Measurements from ENCODE around the gene DDO. TPM values are rescaled to one million over a fixed set of nuclear protein-coding genes. Genes with fewer than 3 reads are reported as not detected.

DDO gene
- total and polyA plus RNA-seq, 9 of the 15 experiments (the other 6 are each of a cell fraction or from before 2014, with no cell fraction given), result not detected

DNA sequence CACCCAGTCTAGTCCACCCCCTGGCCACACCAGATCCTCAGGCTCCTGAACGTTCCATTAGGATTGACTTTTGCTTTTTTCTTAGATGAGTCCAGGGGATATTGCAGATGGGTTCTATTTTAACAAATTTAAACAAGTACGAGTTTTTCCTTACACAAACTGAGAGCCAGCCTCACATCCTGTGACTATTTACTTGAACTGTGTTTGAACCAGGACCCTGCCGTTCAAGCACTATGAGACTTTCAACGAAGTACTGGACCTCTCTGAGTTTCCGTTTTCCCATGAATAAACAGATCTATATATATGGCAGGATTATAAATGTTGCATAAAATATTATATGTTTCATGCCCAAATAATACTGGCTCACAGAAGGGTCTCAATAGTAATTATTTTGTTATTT, 55.8 kb downstream of the DDO start (continued):
- TF ChIP-seq, protein P1, sequence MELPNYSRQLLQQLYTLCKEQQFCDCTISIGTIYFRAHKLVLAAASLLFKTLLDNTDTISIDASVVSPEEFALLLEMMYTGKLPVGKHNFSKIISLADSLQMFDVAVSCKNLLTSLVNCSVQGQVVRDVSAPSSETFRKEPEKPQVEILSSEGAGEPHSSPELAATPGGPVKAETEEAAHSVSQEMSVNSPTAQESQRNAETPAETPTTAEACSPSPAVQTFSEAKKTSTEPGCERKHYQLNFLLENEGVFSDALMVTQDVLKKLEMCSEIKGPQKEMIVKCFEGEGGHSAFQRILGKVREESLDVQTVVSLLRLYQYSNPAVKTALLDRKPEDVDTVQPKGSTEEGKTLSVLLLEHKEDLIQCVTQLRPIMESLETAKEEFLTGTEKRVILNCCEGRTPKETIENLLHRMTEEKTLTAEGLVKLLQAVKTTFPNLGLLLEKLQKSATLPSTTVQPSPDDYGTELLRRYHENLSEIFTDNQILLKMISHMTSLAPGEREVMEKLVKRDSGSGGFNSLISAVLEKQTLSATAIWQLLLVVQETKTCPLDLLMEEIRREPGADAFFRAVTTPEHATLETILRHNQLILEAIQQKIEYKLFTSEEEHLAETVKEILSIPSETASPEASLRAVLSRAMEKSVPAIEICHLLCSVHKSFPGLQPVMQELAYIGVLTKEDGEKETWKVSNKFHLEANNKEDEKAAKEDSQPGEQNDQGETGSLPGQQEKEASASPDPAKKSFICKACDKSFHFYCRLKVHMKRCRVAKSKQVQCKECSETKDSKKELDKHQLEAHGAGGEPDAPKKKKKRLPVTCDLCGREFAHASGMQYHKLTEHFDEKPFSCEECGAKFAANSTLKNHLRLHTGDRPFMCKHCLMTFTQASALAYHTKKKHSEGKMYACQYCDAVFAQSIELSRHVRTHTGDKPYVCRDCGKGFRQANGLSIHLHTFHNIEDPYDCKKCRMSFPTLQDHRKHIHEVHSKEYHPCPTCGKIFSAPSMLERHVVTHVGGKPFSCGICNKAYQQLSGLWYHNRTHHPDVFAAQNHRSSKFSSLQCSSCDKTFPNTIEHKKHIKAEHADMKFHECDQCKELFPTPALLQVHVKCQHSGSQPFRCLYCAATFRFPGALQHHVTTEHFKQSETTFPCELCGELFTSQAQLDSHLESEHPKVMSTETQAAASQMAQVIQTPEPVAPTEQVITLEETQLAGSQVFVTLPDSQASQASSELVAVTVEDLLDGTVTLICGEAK (IDR thresholded peaks at IDR 0.05), result no peak
- TF ChIP-seq, protein P1 (CRISPR knock-in tag; IDR thresholded peaks at IDR 0.05), result no peak
- TF ChIP-seq, protein P2, sequence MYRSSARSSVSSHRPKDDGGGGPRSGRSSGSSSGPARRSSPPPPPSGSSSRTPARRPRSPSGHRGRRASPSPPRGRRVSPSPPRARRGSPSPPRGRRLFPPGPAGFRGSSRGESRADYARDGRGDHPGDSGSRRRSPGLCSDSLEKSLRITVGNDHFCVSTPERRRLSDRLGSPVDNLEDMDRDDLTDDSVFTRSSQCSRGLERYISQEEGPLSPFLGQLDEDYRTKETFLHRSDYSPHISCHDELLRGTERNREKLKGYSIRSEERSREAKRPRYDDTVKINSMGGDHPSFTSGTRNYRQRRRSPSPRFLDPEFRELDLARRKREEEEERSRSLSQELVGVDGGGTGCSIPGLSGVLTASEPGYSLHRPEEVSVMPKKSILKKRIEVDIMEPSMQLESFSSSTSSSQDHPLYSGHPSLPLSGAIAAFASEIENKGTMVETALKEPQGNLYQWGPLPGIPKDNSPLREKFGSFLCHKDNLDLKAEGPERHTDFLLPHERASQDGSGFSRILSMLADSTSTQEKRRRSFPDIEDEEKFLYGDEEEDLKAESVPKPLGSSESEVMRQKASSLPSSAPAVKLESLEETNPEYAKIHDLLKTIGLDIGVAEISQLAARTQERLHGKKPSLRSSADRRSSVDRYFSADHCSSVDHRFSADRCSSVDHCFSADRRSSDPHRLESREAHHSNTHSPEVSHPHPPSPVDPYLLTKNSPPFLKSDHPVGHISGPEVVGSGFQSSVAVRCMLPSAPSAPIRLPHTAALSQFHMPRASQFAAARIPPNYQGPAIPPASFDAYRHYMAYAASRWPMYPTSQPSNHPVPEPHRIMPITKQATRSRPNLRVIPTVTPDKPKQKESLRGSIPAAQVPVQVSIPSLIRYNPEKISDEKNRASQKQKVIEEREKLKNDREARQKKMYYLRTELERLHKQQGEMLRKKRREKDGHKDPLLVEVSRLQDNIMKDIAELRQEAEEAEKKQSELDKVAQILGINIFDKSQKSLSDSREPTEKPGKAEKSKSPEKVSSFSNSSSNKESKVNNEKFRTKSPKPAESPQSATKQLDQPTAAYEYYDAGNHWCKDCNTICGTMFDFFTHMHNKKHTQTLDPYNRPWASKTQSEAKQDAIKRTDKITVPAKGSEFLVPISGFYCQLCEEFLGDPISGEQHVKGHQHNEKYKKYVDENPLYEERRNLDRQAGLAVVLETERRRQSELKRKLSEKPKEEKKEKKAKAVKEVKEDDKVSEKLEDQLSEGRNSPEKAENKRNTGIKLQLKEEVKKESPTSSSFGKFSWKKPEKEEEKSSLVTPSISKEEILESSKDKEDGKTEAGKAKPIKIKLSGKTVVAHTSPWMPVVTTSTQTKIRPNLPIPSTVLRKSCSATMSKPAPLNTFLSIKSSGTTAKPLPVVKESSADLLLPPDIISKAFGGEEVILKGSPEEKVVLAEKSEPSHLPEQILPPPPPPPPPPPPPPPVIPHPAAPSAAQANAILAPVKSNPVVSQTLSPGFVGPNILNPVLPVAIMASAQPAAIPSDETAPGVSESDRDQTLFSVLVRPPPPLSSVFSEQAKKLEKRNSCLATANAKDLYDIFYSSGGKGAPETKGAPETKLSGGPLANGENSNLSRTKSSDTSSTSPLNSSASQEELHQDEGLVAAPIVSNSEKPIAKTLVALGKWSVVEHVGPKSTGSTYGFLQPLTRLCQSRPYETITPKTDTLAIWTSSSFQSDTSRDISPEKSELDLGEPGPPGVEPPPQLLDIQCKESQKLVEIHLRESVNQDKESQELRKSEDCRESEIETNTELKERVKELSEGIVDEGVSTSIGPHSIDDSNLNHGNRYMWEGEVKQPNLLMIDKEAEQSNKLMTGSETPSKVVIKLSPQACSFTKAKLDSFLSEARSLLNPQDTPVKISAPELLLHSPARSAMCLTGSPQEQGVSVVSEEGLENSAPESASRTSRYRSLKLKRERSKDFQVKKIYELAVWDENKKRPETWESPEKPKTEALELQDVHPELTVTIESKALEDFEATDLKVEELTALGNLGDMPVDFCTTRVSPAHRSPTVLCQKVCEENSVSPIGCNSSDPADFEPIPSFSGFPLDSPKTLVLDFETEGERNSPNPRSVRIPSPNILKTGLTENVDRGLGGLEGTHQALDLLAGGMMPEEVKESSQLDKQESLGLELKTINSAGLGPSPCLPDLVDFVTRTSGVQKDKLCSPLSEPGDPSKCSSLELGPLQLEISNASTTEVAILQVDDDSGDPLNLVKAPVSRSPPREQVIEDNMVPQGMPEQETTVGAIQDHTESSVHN (IDR thresholded peaks at IDR 0.05; ENCODE audit: borderline replicate concordance in 1 of 2, low read depth in 1 of 2), result no peak
- TF ChIP-seq, protein P3, sequence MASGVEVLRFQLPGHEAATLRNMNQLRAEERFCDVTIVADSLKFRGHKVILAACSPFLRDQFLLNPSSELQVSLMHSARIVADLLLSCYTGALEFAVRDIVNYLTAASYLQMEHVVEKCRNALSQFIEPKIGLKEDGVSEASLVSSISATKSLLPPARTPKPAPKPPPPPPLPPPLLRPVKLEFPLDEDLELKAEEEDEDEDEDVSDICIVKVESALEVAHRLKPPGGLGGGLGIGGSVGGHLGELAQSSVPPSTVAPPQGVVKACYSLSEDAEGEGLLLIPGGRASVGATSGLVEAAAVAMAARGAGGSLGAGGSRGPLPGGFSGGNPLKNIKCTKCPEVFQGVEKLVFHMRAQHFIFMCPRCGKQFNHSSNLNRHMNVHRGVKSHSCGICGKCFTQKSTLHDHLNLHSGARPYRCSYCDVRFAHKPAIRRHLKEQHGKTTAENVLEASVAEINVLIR (CRISPR knock-in tag; IDR thresholded peaks at IDR 0.05), result no peak
- no peak for TF ChIP-seq SNIP1 (IDR thresholded peaks at IDR 0.05; ENCODE audit: low read depth)
- no peak for TF ChIP-seq IFI16 (CRISPR knock-in tag; IDR thresholded peaks at IDR 0.05)
- TF ChIP-seq GTF2E2 (tag; IDR thresholded peaks at IDR 0.05), result no peak
- no peak for TF ChIP-seq HNRNPK (IDR thresholded peaks at IDR 0.05; ENCODE audit: low read depth, low read length, poor library complexity, severe bottlenecking)
- TF ChIP-seq ZNF232 (CRISPR knock-in tag; IDR thresholded peaks at IDR 0.05), result no peak
- TF ChIP-seq SP2 (IDR thresholded peaks at IDR 0.05; ENCODE audit: extremely low read depth, low read depth, low read length, poor library complexity, severe bottlenecking), result no peak
